Type B pancreatic cell (in vitro differentiated cells): ENCODE data around the gene PHF1. TPM values are rescaled to one million over a fixed set of nuclear protein-coding genes. Genes with fewer than 3 reads are reported as not detected.

ENCODE experiments used
- DNase-seq: peaks from one replicate; pipeline ENCODE4 v3.0.0; 2021; ENCODE audit warnings: mixed read lengths; ENCODE audit not compliant: unreplicated experiment; ENCODE audit errors: extremely low spot score
- H3K27ac Mint-ChIP-seq: 2 replicates; pipeline ENCODE4 v1.8.0; 2021; ENCODE audit warnings: mild to moderate bottlenecking, mixed read lengths
- H3K27me3 Mint-ChIP-seq: 2 replicates; pipeline ENCODE4 v1.8.0; 2021; ENCODE audit warnings: mixed read lengths
- H3K36me3 Mint-ChIP-seq: 2 replicates; pipeline ENCODE4 v1.8.0; 2021; ENCODE audit warnings: mixed read lengths
- H3K4me1 Mint-ChIP-seq: one replicate; pipeline ENCODE4 v1.8.0; 2021; ENCODE audit warnings: mixed read lengths; ENCODE audit not compliant: unreplicated experiment
- H3K4me3 Mint-ChIP-seq: 2 replicates; pipeline ENCODE4 v1.8.0; 2021; ENCODE audit warnings: mild to moderate bottlenecking, mixed read lengths
- H3K9me3 Mint-ChIP-seq: 2 replicates; pipeline ENCODE4 v1.8.0; 2021; ENCODE audit warnings: mixed read lengths
- CTCF ChIP-seq: fragments of 200-600 bp; sonication (generic); conservative IDR thresholded peaks from 2 replicates; pipeline ENCODE4 v1.5.0; 2021; ENCODE audit warnings: antibody characterized with exemption, mild to moderate bottlenecking
- total RNA-seq: library from RNA; stranded (reverse); gene quantifications from 2 replicates; pipeline ENCODE4 v1.2.1, GENCODE V29; 2021; ENCODE audit warnings: low replicate concordance

PHF1 gene
- total RNA-seq, 1 donor from 2014 or later, result 49.6 TPM

GRCh38 chr6:33404884-33405283 lies 5.9 kb upstream of the PHF1 start:
- Mint-ChIP-seq H3K27ac (no peak overlapping the region), H3K27me3 (no peaks in the 10 kb centered on the region), H3K4me3 (no peak overlapping the region), H3K36me3 (peaks cover 14% of the 10 kb centered on the region), H3K4me1 (peaks cover 2% of the 10 kb centered on the region), H3K9me3 (no peaks in the 10 kb centered on the region)
- TF ChIP-seq CTCF, result no peak
- no peak for DNase-seq

- no peak for DNase-seq
- no peak overlapping the region for H3K4me3 Mint-ChIP-seq
- H3K4me1 Mint-ChIP-seq, result peaks cover 4% of the 10 kb centered on the region
- H3K27ac Mint-ChIP-seq, result no peak overlapping the region
- H3K27me3 Mint-ChIP-seq, result no peaks in the 10 kb centered on the region
- H3K36me3 Mint-ChIP-seq, result peaks cover 10% of the 10 kb centered on the region
- TF ChIP-seq CTCF, result no peak
- H3K9me3 Mint-ChIP-seq, result no peaks in the 10 kb centered on the region
Observed at GRCh38 chr6:33405386-33405940, 5.4 kb upstream of the PHF1 start.

- Mint-ChIP-seq H3K36me3 (peaks cover 10% of the 10 kb centered on the region), H3K4me1 (peaks cover 4% of the 10 kb centered on the region), H3K4me3 (no peak overlapping the region), H3K9me3 (no peaks in the 10 kb centered on the region), H3K27me3 (no peaks in the 10 kb centered on the region), H3K27ac (no peak overlapping the region)
- no peak for DNase-seq
- no peak for TF ChIP-seq CTCF
Observed at GRCh38 chr6:33406126-33406525, 4.7 kb upstream of the PHF1 start.

- H3K27me3 Mint-ChIP-seq, result no peaks in the 10 kb centered on the region
- peaks cover 10% of the 10 kb centered on the region for H3K36me3 Mint-ChIP-seq
- H3K9me3 Mint-ChIP-seq, result no peaks in the 10 kb centered on the region
- peaks cover 10% of the 10 kb centered on the region for H3K4me1 Mint-ChIP-seq
- no peak for DNase-seq
- no peak overlapping the region for H3K4me3 Mint-ChIP-seq
- H3K27ac Mint-ChIP-seq, result peak overlapping the region; percentile 32
- peak; percentile 51 for TF ChIP-seq CTCF
Observed at GRCh38 chr6:33407132-33407718, 3.6 kb upstream of the PHF1 start.

- TF ChIP-seq CTCF, result no peak
- Mint-ChIP-seq H3K4me1 (peaks cover 30% of the 10 kb centered on the region), H3K27ac (peak overlapping the region; percentile 97), H3K4me3 (peak overlapping the region; percentile 93), H3K36me3 (peaks cover 5% of the 10 kb centered on the region), H3K9me3 (no peaks in the 10 kb centered on the region), H3K27me3 (no peaks in the 10 kb centered on the region)
- peak; percentile 99 for DNase-seq
Observed at GRCh38 chr6:33410050-33410710, 634 bp upstream of the PHF1 start.
